ENCODE measurements around the gene STX11.

The STX11 gene

GRCh38 chr6:144143878-144144277 is 6.4 kb upstream of the STX11 start:
- no peak for DNase-seq

- no peak for DNase-seq
These were observed 5.3 kb upstream of the STX11 start for GRCh38 chr6:144144996-144145395.

- DNase-seq: no peak
These were observed 4.8 kb upstream of the STX11 start for GRCh38 chr6:144145541-144145940.

- DNase-seq: no peak
These were observed 1.4 kb upstream of the STX11 start for GRCh38 chr6:144148886-144149285.

GRCh38 chr6:144149558-144149893 is 791 bp upstream of the STX11 start:
- DNase-seq: no peak

- DNase-seq: no peak
These were observed 667 bp downstream of the STX11 start for GRCh38 chr6:144150710-144151657.

GRCh38 chr6:144152334-144152900 is 2.1 kb downstream of the STX11 start:
- DNase-seq: no peak

GRCh38 chr6:144153260-144153659 is 2.9 kb downstream of the STX11 start:
- DNase-seq: no peak

GRCh38 chr6:144153971-144154370 is 3.7 kb downstream of the STX11 start:
- no peak for DNase-seq

- no peak for DNase-seq
These were observed 5.2 kb downstream of the STX11 start for GRCh38 chr6:144155529-144155928.

- DNase-seq: no peak
These were observed 6.0 kb downstream of the STX11 start for GRCh38 chr6:144156338-144156737.

- no peak for DNase-seq
These were observed 6.7 kb downstream of the STX11 start for GRCh38 chr6:144156991-144157390.

- DNase-seq: no peak
These were observed 7.8 kb downstream of the STX11 start for GRCh38 chr6:144158133-144158532.

- no peak for DNase-seq
These were observed 8.9 kb downstream of the STX11 start for GRCh38 chr6:144159223-144159622.

- no peak for DNase-seq
These were observed 9.4 kb downstream of the STX11 start for GRCh38 chr6:144159742-144160141.

GRCh38 chr6:144160431-144161005 is 10.2 kb downstream of the STX11 start:
- no peak for DNase-seq

- DNase-seq: no peak
These were observed 11.7 kb downstream of the STX11 start for GRCh38 chr6:144161975-144162374.

- no peak for DNase-seq
These were observed 12.7 kb downstream of the STX11 start for GRCh38 chr6:144162977-144163376.

GRCh38 chr6:144165784-144166183 is 15.5 kb downstream of the STX11 start:
- DNase-seq: no peak

- no peak for DNase-seq
These were observed 19.7 kb downstream of the STX11 start for GRCh38 chr6:144170044-144170443.

GRCh38 chr6:144171406-144171805 is 21.1 kb downstream of the STX11 start:
- no peak for DNase-seq

- DNase-seq: no peak
These were observed 23.7 kb downstream of the STX11 start for GRCh38 chr6:144174006-144174405.

- no peak for DNase-seq
These were observed 25.7 kb downstream of the STX11 start for GRCh38 chr6:144176043-144176442.

GRCh38 chr6:144177726-144178125 is 27.4 kb downstream of the STX11 start:
- DNase-seq: no peak
